Activated effector memory CD4-positive, alpha-beta T cell treated with Interleukin-2 at 50 U/mL for 16 hours (primary cell): ENCODE data around the gene ABHD12.
"Not testable (repeated sequence)": the region's sequence is repeated elsewhere in the genome, so short reads cannot be mapped to it uniquely, and the experiment has no call there.

Source experiments
- DNase-seq: peaks from one replicate; pipeline ENCODE4 v3.0.0-alpha.2; 2020

Gene ABHD12

DNA sequence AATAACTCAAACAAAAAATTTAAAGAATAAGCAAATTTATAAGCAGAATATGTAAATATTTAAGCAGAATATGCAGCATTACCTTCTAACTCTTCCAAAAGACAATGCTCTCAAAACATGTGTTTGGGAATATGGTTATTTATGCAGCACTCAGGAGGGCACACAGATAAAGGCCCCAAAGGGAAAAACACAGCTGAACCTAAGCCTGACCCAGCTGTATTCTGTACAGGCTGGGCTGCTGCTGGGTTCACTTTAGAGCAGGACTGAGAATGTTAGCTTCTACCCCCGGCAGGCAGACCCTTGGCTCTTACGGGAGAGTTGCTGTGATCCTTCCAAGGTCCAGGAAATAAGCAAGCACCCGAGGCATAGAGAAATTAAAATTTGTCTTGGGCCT lies 37.3 kb downstream of the ABHD12 start:
- DNase-seq, result no peak

DNA sequence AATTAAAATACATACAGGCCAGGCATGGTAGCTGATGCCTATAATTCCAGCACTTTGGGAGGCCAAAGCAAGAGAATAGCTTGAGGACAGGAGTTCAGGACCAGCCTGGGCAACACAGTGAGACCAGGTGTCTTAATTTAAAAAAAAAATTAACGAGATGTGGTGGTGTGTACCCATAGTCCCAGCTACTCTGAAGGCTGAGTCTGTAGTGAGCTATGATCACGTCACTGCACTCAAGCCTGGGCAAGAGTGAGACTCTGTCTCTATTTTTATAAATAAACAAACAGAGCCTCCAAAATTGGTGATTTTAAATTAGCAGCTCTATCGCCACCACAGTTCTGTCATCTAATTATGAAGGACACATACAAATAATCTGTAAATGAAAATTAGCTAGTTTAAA lies 37.9 kb downstream of the ABHD12 start:
- DNase-seq, result no peak

DNA sequence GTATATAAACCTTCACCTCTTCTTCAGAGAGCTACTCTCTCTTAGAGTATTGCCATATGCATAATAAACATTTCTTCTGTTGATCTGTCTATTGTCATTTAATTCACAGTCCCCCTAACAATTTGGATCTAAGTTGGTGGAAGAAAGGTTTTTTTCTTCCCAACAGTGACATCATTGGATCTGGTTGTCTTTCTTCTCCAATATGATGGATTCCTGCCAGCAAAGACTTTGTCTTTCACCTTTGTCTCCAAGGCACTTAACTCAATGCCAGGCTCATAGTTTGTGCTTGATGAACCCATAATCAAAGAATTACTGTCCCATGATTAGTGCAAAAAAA lies 39.6 kb downstream of the ABHD12 start:
- DNase-seq, result no peak

DNA sequence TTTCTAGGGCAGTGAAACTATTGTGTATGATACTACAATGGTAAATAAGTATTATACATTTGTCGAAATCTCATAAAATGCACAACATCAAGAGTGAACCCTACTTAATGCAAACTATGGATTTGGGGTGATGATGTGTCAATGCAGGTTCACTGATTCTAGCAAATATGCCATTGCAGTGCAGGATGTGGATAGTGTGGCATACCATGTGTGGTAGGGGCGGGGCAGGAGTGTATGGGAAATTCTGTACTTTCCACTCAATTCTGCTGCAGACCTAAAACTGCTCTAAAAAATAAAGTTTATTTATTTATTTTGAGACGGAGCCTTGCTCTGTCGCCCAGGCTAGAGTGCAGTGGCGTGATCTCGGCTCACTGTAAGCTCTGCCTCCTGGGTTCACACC lies 44.3 kb downstream of the ABHD12 start:
- DNase-seq, result no peak

DNA sequence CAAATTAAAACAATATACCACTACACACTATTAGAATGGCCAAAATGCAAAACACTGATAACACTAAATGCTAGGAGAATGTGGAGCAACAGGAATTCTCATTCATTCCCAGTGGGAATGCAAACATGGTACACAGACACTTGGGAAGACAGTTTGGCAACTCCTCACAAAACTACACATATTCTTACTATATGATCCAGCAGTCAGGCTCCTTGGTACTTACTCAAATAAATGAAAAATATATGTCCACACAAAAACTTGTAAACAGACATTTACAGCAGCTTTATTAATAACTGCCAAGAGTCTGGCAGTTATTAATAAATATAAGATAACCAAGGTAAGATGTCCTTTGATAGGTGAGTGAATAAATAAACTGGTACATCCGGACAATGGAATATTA lies 44.9 kb downstream of the ABHD12 start:
- no peak for DNase-seq

DNA sequence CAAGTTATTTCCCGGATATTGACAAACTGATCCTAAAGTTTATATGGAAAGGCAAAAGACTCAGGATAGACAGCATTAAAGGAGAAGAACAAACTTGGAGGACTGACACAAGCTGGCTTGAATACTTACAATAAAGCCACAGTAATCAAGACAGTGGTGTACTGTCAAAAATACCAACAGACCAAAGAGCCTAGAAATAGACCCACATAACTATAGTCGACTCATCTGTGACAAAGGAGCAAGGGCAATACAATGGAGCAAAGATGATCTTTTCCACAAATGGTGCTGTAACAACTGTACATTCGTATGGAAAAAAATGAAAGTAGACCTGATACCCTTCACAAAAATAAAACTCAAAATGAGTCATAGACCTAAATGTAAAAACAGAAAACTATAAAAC lies 46.0 kb downstream of the ABHD12 start:
- DNase-seq, result no peak

DNA sequence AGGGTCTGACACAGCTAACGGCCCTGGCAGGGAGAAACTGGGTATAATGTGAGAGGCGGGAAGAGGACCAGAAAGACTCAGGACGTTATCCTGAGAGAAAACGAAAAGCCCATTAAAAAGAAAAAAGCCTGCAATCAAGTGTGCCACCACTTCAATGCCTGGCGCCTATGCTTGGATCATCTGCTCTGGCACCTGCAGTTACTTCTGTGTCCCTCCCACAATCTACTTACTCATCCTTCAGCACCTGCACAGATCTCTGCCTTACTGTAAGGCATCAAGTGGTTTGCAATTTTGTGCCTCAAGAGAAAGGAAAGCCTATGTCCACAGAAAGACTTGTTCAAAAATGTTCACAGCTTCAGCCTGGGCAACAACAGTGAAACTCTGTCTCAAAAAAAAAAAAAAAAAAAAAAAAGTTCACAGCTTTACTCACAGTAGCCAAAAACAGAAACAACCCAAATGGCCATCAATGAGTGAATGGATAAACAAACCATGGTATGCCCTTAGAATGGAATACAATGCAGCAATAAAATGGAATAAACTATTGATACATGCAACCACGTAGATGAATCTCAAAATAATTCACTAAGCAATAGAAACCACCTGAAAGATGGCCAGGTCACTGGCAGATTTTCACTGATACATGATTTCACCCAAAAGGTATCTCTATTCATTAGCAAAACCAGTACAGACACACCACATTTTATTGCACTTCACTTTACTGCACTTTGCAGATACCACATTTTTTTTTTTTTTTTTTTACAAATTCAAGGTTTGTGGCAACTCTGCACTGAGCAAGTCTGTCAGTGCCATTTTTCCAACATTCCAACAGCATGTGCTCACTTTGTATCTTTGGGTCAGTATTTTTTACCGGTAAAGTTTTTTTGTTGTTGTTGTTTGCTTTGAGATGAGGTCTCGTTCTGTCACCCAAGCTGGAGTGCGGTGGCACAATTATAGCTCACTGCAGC lies 48.6 kb downstream of the ABHD12 start:
- DNase-seq, result no peak

DNA sequence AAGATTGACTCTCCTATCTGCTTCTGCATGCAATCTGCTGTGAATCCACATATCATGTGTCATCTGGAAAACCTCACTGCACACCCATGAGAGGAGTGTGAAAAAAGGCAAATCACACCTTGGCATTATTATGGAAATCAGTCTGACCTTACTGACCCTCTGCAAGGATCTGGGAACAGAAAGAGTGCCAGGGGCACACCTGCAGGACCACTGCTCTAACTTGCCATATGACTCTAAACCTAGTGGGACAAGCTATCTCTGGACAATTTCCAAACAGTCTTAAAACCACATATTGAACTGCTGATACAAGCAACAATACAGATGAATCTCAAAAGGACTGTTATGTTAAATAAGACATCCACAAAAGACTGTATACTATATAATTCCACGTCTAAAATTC lies 50.3 kb downstream of the ABHD12 start:
- DNase-seq, result no peak

DNA sequence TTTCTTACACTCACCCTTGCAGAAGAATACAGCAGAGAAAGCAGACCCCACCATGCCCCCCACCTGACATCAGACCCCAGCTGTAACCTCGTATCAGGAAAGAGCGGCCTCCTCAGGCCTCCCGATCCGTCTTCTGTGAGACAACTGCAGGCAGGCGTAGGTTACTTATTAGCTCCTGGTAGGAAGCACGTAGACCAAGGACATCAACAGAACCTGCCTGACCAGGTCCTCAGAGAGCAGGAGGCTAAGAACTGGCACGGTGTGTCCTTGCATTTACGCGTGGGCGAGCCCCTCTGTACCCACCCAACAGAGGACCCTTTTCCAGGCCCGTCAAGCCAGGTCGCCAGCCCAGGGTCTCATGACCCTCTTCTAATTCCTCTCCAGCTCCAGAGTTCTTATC lies 51.0 kb downstream of the ABHD12 start:
- DNase-seq, result no peak

DNA sequence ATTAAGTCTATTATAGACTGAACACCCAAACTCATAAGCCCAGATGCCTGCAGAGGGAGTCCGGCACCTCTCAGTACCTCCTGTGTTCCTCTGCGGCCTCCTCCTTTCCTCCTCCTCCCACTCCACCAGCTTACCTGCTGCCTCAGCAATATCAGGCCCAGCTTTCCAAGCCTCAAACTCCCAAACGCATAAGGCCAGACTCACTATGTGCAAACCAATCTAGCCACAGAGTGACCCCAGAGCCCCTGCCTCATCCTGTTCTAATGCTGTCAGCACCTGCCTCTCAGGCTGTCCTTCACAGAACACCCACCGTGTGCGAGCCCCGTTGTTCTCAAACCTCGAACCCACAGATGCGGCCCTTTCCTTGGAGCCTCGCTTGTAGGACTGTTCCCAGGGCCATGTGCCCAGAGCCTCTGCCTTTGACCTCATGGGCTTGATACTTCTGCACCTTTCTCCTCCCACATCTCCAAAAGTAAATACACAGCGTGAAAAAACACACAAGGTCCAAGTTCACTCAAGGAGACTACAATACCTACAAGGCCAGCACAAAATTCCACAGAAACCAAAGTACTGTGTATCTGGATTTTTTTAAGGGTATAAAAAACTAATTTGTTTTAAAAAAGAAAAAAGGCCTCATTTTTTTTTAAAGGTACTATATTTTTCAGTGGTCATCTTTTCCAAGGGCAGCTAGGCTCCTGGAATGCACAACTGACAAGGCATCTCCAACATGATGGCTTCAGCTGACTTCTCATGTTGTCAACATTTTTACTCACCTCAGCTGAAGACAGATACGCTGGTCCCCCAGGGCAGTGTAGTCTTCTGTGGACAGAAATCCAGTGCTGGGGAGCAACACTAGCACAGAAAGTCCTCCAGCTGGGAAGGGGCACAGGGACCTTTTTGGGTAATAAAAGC lies 52.3 kb downstream of the ABHD12 start:
- no peak for DNase-seq

DNA sequence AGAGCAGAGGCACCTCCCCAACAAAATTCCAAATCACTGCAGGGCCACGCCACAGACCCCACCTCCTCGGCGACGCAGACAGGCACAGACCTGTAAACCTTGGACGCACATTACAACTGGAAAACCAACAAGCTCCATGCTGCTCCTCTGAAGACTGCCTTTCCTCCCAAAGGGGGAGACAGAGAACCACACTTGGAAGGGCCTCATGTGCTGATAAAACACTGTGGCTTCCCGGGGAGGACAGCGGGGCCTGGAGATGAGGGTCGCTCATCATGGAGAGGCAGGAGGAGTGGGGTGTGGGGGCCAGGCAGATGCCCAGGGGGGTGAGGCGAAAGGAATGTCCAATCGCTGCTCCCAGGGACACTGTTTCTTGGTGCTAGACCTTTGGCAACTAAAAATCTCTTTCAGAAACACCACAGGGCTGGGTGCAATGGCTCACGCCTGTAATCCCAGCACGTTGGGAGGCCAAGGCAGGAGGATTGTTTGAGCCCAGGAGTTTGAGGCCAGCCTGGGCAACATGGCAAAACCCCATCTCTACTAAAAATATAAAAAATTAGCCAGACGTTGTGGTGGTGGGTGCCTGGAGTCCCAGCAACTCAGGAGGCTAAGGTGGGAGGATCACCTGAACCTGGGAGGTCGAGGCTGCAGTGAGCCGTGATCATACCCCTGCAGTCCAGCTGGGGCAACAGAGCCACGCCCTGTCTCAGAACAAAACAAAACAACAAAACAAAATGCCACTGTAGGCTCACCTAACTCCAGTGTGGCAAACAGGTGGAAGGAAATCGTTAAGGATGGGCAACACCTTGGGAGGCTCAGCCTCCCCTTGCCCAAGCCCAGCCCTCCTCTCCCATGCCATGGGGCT lies 53.8 kb downstream of the ABHD12 start:
- DNase-seq, result no peak

DNA sequence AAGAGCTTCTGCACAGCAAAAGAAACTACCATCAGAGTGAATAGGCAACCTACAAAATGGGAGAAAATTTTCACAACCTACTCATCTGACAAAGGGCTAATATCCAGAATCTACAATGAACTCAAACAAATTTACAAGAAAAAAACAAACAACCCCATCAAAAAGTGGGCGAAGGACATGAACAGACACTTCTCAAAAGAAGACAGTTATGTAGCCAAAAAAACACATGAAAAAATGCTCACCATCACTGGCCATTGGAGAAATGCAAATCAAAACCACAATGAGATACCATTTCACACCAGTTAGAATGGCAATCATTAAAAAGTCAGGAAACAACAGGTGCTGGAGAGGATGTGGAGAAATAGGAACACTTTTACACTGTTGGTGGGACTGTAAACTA lies 55.7 kb downstream of the ABHD12 start:
- not testable (repeated sequence) for DNase-seq

DNA sequence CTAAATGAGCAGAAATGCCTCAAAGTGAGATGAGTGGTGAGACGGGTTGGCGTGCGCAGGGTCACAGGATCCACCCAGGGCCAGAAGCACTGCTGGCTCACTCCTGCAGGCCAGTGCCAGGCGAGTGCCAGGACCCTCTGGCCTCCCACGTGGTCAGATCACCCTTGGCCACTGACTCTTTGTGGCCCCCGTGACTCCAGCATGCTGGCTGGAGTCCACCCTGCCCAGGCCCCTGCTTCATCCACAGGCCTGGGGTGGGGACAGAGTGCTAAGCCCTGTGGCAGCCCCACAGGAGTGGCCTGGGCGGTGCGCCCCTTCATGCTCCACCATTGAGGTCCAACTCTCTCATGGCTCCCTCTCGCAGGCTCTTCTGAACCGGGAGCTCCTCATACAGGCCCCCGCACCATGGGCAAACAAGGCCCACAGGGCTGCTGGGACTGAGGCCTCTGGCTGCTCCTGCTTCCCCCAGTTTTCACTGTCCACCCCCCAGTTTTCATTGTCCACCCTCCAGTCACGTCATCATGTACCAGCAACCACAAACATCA lies 61.6 kb downstream of the ABHD12 start:
- no peak for DNase-seq

DNA sequence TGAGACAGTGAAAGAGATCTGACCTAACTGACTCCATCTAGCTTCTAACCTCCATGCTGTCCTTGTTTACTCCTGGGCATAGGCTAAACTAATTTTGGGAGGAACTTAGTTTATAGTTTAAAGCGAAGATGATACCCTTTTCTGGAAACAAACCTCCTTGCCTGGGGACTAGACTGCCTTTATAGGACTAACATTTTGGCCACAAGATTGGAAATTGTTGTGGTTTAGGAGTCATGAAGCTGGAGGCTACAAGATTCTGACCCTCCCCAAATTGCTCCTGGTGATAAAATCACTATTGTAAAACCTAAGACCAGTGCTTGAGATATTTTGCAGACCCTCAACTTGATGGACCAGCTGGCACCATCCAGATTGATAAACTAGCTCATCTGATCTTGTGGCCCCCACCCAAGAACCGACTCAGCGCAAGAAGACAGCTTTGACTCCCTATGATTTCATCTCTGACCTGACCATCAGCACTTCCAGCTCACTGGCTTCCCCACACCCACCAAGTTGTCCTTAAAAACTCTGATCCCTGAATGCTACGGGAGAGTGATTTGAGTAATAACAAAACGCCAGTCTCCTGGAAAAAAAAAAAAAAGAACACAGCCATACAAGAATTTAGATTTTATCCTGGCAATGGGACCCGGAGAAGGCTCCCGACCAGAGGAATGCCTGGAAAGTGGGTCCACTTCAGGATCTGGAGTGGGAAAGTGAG lies 63.0 kb downstream of the ABHD12 start:
- DNase-seq, result no peak

DNA sequence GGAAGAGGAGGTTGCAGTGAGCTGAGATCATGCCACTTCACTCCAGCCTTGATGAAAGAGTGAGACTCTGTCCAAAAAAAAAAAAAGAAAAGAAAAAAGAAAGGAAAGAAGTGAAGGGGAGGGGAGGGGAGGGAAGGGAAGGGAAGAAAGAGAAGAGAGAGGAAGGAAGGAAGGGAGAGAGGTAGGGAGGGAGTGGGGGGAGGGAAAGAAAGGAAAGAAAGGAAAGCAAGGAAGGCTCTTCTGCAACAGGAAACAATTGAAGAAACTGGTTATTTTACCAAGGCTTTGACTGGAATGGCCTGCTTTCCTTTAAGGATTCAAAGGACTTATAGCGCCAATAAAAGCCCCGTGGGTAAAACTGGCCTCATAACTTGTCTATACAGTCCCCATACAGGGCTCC lies 64.6 kb downstream of the ABHD12 start:
- DNase-seq, result no peak

DNA sequence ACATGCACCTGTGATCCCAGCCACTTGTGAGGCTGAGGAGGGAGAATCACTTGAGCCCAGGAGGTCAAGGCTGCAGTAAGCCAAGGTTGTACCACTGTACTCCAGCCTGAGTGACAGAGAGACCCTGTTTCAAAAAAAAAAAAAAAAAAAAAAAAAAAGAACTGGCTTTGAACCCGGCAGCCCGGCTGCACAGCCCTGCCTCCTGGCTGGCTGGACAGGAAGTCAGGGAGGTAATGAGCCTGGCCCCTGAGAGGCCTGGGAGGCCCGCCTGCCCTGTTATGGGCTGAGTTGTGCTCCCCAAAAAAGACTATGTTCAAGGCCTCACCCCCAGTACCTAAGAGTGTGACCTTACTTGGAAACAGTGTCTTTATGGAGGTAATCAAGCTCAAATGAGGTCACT lies 65.6 kb downstream of the ABHD12 start:
- DNase-seq, result no peak

DNA sequence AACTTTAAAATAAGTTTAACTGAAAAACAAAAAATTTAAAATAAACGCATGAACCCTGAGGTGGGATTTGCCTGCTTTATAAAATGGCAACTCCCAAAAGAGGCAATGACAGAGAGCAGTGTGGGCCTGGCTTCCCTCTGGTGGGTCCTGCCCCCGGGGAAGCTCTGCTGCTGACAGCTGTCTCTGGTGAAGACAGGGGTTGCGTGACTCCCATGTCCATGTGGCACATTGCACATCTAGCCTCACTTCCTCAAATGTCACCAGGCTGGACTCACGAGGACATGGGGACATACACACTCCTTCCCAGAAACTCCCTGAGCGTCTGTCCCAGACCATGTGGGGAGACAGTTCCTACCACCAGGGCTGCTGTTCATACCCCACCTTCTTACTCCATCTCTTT lies 66.2 kb downstream of the ABHD12 start:
- DNase-seq, result no peak

DNA sequence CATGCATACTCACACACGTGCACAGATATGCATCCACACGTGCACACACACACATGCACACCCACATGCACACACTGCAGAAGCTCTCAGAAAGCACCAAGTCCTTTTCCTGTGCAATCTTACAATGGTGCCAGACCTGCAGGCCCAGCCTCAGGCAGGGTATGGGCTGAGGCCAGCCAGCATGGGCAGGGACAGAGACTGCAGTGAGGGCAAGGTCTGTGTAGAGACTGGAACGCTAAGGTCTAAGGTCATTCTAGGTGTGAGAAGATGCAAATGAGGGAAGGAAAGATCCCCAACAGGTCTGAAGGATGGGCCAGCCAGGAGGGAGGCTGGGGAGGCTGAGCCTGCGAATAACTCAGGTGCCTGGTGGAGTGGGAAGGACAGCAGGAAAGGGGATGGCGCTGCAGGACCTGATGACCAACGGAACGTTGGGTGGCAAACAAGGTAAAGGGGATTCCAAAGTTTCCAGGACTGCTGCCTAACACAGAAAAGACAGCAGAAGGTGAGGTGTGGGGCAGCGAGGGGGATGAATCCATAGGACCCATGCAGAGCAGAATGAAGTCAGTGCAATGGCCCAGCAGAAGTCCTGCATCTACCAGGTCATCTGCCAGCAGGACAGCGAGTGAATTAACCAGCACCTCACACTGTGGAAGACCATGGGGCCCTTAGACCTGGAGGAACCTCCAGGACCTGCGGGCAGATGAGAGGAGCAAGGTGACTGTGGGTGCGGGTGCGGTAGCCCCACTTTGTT lies 67.0 kb downstream of the ABHD12 start:
- DNase-seq, result no peak

DNA sequence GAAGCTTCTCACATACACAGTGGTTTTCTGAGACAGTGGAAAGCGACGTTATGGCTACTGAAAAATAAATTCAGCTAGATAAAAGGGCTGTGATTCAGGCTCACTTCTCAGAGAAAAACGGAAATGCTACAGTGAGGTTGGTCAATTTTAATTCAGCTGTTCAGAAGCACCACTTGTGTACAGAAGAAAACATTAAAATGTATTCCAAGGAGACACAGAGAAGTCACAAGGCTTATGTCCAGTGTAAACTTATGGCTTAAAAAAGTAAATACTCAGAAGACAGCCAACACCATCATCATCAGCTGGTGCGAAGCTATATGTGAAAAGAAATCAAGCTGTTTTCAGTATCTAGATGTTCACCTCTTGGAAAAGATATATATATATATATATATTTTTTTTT lies 68.6 kb downstream of the ABHD12 start:
- no peak for DNase-seq

DNA sequence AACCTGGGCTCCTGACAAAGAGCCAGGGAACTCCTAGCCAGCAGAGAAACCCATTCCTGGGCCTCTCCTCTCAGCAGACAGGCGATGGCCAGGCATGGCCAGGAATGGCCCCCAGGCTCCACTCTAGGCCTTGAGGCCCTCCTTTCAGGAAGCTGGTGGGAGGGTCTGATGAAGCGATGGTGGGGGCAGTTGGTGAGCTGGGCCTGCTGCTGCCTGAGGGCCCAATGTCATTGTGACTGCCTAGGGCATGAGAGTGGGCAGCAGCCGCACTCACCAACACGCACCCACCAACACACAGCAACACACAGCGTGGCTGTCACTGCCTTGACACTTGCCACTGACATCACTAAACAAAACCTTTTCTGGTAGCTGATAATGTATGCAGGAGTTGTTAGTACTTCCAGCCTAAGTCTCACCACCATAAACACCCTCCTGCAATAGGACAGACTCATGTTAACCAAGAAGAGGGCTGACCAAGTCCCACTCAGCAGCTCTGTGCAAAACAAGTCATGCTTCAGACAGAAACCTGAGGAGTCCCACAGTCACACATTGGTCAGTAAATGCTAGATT lies 69.3 kb downstream of the ABHD12 start:
- DNase-seq, result no peak
